HG02623 (cell line): ENCODE data around the gene CROCC2.

ENCODE experiments used
- ATAC-seq: cut with Tn5 transposase; IDR thresholded peaks from one replicate; pipeline ENCODE4 v1.9.1; 2021; ENCODE audit warnings: moderate library complexity; ENCODE audit not compliant: unreplicated experiment

The CROCC2 gene

GRCh38 chr2:240875228-240876034, 30.7 kb upstream of the CROCC2 start:
- no peak for ATAC-seq

GRCh38 chr2:240876035-240876474, 30.1 kb upstream of the CROCC2 start:
- no peak for ATAC-seq

DNA sequence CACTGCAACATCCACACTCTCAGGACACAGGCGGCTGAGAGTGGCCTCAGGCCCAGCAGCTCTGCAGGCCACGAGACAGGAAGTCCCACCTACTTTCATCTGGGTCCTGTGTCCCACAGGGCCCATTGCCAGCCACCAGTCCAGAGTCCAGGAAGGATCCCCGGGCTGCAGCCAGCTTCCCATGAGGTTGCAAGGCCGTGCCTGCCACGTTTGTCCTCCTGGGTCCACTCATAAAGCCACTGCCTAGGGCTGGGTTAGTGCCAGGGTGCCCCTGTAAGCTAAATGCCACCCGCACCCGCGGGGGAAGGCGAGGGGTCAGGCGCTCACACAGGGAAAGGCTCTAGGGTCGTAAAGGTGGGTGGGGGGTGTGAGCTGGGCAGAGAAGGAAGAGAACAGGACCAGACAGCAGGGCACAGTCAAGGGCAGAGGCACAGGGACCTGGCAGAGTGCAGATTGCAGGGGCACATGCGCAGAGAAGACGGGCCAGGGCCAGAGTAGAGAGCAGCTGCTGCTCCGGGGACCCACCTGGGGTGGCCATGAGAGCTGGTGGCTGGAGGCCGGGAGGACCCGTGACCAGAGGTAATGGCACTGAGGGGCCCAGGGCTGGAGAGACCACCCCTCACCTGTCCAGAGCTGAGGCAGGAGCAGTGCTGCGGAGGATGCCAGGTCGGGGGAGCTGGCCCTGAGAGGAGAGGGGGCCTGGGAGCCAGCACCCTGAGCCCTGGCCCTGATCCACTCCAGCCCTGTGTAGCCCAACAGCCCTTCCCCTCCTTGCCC, 29.5 kb upstream of the CROCC2 start:
- ATAC-seq, result no peak

- no peak for ATAC-seq
Observed at GRCh38 chr2:240877460-240878340, 28.4 kb upstream of the CROCC2 start.

DNA sequence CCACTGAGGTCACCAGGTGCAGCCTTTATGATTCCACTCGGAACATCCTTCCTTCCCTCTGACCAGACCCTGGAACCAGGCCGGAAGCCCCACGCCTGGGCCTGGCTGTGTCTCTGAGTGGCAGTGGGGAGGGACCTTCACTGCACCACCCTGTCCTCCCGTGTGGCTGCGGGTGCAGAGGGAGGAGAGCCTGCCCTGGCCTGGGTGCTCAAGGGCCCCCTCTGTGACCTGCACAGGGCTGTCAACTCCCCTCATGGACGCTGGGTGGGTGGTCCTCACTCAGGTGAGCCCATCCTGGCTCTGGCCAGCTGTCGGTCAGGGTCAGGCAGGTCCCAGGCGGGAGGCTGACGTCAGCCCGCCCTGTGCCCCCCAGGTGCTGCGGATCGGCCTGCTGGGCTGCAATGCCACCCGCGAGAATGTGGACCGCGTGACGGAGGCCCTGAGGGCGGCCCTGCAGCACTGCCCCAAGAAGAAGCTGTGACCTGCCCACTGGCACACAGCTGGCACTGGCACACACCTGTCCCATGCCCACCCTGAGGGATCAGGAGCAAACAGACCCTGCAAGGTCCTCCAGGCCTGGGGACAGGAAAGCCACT, 27.7 kb upstream of the CROCC2 start:
- ATAC-seq, result no peak

DNA sequence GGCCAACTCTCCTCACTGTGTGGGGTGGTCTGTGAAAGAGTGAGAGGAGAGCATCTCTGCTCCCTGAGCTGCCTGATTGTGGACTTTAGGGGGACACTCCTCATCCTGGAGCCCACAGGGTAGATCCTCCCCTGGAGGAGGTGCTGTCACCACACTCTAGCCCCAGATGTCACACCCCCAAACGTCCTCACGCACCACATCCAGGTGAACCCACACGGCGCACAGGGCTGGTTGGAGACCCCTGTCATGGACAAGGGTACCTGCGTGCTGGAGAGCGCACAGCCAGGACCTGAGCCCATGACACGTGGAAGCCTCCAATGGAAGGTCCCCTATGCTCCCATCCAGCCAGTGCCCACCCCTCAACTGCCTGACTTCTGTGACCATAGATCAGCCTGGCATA, 27.0 kb upstream of the CROCC2 start:
- ATAC-seq, result no peak

GRCh38 chr2:240881913-240882312, 24.2 kb upstream of the CROCC2 start:
- no peak for ATAC-seq

DNA sequence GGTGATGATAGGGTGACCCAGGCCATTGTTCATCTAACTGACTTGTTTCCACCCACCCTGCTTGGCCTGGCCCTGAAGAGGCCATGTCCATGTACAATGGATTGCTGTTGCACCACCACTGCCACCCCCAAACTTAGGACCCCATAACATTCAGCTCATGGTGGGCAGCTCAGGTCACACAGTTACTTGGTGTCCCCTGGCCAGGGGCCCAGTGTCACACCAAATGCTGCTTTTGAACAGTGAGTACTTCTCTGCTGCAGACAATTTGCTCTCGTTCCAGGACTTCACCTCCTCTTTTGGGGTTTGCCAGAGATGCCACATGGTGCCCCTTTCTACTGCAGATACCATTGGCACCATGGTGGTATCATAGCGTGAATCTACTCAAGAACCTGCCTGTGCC, 21.9 kb upstream of the CROCC2 start:
- no peak for ATAC-seq

GRCh38 chr2:240884745-240885144, 21.4 kb upstream of the CROCC2 start:
- no peak for ATAC-seq

DNA sequence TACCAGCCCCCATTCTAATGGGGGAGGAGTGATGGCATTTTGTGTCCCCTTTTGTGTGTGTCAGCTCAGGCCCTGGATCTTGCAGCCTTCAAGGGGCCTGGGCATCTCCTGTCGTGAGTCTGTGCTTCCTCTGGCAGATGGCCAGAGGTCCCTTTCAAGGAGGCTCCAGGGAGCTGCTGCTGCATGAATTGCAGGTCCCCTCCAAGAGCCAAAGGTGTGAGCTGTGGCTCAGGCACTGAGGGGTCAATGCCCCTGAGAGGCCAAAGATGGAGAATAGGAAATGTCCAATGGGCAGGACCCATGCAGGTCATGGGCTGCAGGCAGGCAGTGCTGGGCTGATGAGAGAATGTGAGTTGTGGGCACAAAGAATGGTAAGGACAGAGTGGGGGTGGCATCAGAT, 20.6 kb upstream of the CROCC2 start:
- ATAC-seq, result no peak

GRCh38 chr2:240886023-240886565, 20.0 kb upstream of the CROCC2 start:
- no peak for ATAC-seq

GRCh38 chr2:240886678-240887609, 19.2 kb upstream of the CROCC2 start:
- no peak for ATAC-seq

DNA sequence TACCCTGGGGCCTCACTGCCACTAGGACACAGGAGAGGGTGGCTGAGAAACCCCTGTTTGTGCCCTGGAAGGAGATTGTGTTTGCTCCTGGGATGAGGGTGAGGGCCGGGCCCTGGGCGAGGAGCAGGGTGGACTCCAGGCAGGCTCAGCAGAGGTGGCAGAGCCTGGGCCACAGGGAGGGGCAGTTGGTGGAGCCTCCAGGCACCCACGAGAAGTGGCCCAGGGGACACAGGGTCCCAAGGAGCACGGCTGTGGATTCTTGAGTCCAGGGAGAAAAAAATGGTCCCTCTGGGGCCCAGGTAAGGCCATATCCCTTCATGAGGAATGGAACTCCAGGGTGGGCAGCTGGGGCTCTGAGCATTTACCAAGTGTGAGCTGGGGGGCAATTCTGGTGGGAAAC, 18.5 kb upstream of the CROCC2 start:
- no peak for ATAC-seq

DNA sequence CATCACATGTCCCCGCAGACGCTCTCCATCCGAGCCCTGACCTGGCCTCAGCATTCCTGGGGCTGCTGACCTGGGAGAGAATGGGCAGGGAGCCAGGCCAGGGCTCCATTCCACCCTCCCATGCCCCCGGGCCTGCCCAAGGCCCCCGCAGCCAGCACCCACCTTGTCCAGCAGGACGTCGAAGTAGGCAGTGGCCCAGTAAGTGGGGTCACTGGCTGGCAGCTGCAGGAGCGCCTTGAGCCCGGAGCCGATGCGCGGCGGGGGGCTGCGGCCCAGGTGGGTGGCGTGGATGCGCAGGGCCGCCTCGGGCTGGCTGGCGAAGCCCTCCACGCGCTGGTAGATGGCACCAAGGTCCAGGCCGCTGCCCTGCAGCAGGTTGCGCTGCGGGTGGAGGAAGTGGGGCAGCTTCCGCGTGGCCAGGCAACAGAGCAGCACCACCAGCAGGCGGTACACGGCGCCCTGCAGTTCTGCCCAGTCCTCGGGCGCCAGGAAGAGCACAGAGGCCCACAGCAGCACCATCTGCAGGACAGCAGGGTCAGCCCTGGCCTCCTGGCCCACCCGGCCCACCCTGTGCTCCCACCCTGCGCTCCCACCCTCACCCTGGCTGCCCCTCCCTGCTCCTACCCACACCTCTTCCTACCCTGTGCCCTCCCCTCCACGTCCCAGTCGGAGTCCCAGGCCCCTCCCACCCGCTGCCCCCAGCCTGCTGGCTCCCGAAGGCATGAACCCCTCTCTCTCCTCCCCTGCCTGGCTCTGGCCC, 17.8 kb upstream of the CROCC2 start:
- no peak for ATAC-seq

- ATAC-seq, result no peak
Observed at GRCh38 chr2:240888890-240889573, 17.1 kb upstream of the CROCC2 start.

GRCh38 chr2:240889601-240890560, 16.3 kb upstream of the CROCC2 start:
- no peak for ATAC-seq

DNA sequence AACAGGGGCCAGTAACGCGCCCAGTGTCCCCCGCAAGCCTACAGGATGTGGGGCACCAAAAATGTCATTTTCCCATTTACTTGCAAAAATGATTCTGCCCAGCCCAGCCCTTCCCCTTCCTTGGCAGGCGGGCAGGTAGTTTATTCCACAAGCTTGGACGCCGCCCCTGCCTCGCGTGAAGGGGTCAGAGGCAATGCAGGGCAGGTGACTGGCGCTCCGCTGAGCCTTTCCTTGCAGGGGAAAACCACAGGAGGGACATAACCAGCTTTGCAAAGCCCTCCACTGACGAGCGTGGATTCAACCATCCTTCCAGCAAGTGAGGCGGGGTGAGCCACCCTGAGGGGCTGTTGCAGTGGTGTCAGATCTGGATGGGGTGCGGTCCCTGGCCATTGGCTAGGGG, 15.4 kb upstream of the CROCC2 start:
- ATAC-seq, result no peak
